GM12873 (cell line): Measurements from ENCODE around the gene KDM2B.

Experiments
- CTCF ChIP-seq: IDR thresholded peaks from 2 replicates; pipeline ENCODE4 v1.5.1; 2012; ENCODE audit warnings: low read depth, mild to moderate bottlenecking, moderate library complexity, low read length, control low read depth; ENCODE audit not compliant: insufficient read depth; ENCODE audit errors: missing control alignments

KDM2B gene

GRCh38 chr12:121446750-121447149 is 134.1 kb downstream of the KDM2B start:
- TF ChIP-seq CTCF: no peak

DNA sequence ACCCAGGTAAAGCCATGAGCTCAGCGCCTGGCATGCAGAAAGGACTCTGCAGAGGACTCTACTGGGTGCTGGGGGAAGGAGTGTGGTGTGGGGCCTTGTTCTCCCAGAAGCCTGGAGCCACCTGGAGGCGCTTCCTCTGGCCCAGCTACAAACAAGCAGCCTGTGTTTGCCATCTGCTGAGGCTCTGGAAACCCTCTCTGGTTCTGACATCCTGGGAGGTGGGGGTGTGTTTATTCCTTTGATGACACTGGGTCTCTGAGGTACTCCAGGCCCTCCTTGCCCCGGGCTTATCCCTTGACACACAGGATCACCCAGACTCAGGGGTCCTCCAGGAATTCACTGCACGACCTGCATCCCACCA is 136.0 kb downstream of the KDM2B start:
- no peak for TF ChIP-seq CTCF

DNA sequence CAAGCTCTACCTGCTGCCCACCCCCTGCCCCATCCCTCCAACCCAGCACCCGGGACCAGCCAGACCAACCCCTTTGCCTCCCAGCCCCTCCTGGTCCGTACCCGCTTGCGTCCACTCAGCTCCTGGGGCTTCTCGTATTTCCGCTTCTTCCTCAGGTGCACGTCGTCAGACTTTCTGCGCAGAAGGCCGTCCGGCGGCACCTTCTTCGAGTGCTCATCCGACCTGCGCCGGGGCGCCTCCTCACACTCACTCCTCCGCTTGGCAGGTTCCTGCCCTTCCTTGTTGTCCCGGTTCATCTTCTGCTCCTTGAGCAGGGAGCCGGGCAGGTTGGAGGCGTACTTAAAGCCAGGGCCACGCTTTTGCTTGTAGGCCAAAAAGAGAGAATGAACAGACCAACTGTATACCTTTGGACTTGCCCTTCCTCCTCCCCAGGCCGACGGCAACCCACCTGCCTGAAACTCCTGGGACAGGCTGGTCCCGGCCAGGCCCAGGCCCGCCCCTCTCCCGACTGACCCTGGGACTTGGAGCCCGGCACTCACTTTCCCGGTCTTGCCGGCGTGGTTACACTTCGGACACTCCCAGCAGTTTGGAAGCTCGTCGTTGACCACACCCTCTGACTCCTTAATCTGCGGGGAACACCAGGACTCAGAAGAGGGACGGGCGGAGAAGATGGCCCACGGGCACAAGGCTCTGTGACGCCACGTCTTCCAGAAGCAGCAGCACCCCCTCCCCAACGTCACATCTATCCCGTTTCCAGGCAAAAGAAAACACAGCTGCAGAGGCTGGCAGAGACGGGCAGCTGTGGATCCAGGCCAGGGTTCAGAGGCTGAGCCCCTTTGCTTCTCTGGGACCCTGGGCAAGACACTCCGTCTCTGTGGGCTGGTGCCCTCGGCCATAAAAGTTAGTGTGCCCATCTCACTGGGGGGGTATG is 136.6 kb downstream of the KDM2B start:
- TF ChIP-seq CTCF: no peak

DNA sequence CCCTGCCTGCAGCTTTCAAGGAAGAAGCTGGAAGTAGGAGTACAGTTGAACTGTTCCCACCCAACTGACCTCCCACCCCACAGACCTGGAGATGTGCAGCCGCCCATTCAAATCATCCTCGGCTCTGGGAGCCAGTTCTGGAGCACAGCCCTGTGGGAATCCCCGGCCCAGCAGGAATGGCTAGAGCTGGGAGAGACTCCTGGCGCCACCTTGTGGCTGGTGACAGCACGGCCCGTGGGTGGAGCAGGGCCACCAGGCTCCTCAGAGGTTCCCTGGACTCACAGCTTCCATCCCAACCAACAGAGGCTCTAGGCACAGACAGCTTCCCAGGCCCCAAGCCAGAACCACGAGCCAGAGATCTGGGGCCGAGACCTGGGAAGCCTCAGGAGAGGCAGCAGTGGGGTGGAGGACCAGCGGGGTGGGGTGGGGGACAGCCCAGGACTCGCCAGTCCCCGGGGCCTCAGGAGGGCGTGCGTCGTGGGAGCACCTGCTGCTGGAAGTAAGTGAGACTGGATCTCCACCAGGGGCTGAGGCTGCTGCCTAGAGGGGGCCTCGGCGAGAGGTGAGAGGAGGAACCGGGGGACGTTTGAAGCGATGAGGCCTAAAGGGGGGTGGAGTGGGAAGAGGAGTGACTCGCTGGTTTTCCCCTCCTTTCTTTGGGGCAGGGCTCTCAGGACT is 137.5 kb downstream of the KDM2B start:
- TF ChIP-seq CTCF: peak; percentile 94

GRCh38 chr12:121442028-121442948 is 138.5 kb downstream of the KDM2B start:
- TF ChIP-seq CTCF: no peak

GRCh38 chr12:121441555-121441954 is 139.3 kb downstream of the KDM2B start:
- no peak for TF ChIP-seq CTCF
